ENCODE data around the gene GRIN2C. TPM values are rescaled to one million over a fixed set of nuclear protein-coding genes. Genes with fewer than 3 reads are reported as not detected.

Gene GRIN2C
- total and polyA plus RNA-seq, 2 of the 4 experiments (the other 2 are of a cell fraction): 0.22 TPM; not detected in 1

DNA sequence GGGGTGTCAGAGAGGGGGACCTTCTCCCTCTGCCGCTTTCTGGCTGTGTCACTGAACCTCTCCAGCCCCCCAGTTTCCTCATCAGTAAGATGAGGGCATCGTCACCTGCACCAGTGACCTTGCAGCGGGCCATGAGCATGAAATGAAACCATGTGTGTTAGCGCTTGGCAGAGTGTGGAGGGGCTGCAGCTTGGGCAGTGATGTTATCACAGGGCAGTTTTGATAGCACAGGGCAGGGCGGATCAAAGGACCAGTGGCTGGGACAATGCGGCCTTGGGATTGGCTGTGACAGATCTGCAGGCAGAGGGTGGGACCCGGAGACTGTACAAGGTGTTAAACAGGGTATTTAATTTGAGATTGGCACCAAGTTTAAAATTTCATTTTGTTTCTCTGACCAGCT is 44.6 kb downstream of the GRIN2C start:
- Histone ChIP-seq H3K4me2 (ENCODE audit: low read depth, low read length) (no peak overlapping the region), H4K91ac (ENCODE audit: insufficient read depth, low read depth, low read length) (no peak overlapping the region), H3K36me3 (ENCODE audit: control insufficient read depth, insufficient read depth, low read length) (peaks cover 8% of the 10 kb centered on the region), H3K18ac (ENCODE audit: low read depth, low read length) (no peak overlapping the region), H2AFZ (replicated peaks; ENCODE audit: low read length, poor library complexity) (no peak overlapping the region), H3K23ac (ENCODE audit: low read depth, low read length) (no peak overlapping the region), H2AK9ac (replicated peaks; ENCODE audit: low read depth, low read length, poor library complexity) (no peak overlapping the region), H3K4ac (ENCODE audit: low read depth, low read length) (no peak overlapping the region), H4K5ac (ENCODE audit: low read depth, low read length) (no peak overlapping the region), H4K8ac (ENCODE audit: low read depth in 2 of 2, low read length in 2 of 2) (no peak overlapping the region), H3K14ac (replicated peaks; ENCODE audit: low read depth, low read length) (no peak overlapping the region), H2BK20ac (ENCODE audit: low read depth, low read length) (no peak overlapping the region), H3K4me3 (ENCODE audit: insufficient read depth, low read depth, low read length) (no peak overlapping the region), H3K27ac (ENCODE audit: insufficient read depth, low read length) (no peak overlapping the region), H3K9me1 (ENCODE audit: insufficient read depth, low read length) (0 out of 2 replicates have a peak, but pooled peaks cover 3% of the 10 kb centered on the region), H3K79me1 (ENCODE audit: low read depth in 1 of 2, low read length in 2 of 2) (no peaks in the 10 kb centered on the region), H3K9me3 (ENCODE audit: control insufficient read depth, insufficient read depth, low read length) (no peaks in the 10 kb centered on the region), H2AK5ac (ENCODE audit: low read depth, low read length) (no peak overlapping the region), H2BK120ac (ENCODE audit: low read depth, low read length) (no peak overlapping the region), H3K9ac (ENCODE audit: low read depth, low read length) (no peak overlapping the region), H3K4me1 (ENCODE audit: control insufficient read depth, insufficient read depth, low read length) (no peaks in the 10 kb centered on the region), H4K20me1 (ENCODE audit: insufficient read depth, low read length) (no peaks in the 10 kb centered on the region), H2BK15ac (ENCODE audit: low read depth, low read length) (no peak overlapping the region), H3K27me3 (ENCODE audit: control insufficient read depth, insufficient read depth, low read length) (no peaks in the 10 kb centered on the region), H2BK5ac (ENCODE audit: low read depth, low read length, poor library complexity, severe bottlenecking) (no peak overlapping the region), H3K56ac (ENCODE audit: extremely low read depth, insufficient read depth, low read length) (no peak overlapping the region)
- intact Hi-C loops (cut with micrococcal nuclease) (no loop called here), dilution Hi-C loops (cut with HindIII; ENCODE audit: low sequenced_read_pairs, unreplicated experiment) (no loop called here), in situ Hi-C loops (cut with MboI; ENCODE audit: low sequenced_read_pairs) (no loop called here)
- BruUV-seq (replicated peaks): no TSS peak
- no peak for ATAC-seq (ENCODE audit: low read depth)
- 92% methylated on average over 4 of the region's 7 CpGs; no CpG with 5 or more reads in 1 of the 2 experiments for WGBS, 2 experiments (ENCODE audit: extremely low coverage in 2 of 2, insufficient read length in 1 of 2)
- TF ChIP-seq RCOR1 (IDR thresholded peaks at IDR 0.05; ENCODE audit: insufficient replicate concordance, low read length): no peak
- TF ChIP-seq BHLHE40 (IDR thresholded peaks at IDR 0.05; ENCODE audit: low read depth, low read length): no peak
- no peak for TF ChIP-seq CEBPB (IDR thresholded peaks at IDR 0.05; ENCODE audit: low read depth, low read length)
- TF ChIP-seq SMC3 (IDR thresholded peaks at IDR 0.05; ENCODE audit: low read depth, low read length): no peak
- TF ChIP-seq MXI1 (IDR thresholded peaks at IDR 0.05; ENCODE audit: borderline replicate concordance, low read depth, low read length): no peak
- TF ChIP-seq, protein P1, sequence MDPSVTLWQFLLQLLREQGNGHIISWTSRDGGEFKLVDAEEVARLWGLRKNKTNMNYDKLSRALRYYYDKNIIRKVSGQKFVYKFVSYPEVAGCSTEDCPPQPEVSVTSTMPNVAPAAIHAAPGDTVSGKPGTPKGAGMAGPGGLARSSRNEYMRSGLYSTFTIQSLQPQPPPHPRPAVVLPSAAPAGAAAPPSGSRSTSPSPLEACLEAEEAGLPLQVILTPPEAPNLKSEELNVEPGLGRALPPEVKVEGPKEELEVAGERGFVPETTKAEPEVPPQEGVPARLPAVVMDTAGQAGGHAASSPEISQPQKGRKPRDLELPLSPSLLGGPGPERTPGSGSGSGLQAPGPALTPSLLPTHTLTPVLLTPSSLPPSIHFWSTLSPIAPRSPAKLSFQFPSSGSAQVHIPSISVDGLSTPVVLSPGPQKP (IDR thresholded peaks at IDR 0.05; ENCODE audit: borderline replicate concordance, low read depth, low read length): no peak
- no peak for TF ChIP-seq RFX5 (IDR thresholded peaks at IDR 0.05; ENCODE audit: low read depth, low read length)
- no peak for TF ChIP-seq MAFK (IDR thresholded peaks at IDR 0.05; ENCODE audit: low read depth, low read length)
- TF ChIP-seq FOS (IDR thresholded peaks at IDR 0.05; ENCODE audit: low read depth, low read length): no peak
- TF ChIP-seq MAZ (IDR thresholded peaks at IDR 0.05; ENCODE audit: borderline replicate concordance, low read depth, low read length): no peak
- TF ChIP-seq RAD21 (IDR thresholded peaks at IDR 0.05; ENCODE audit: low read length): no peak
- TF ChIP-seq, protein P2, sequence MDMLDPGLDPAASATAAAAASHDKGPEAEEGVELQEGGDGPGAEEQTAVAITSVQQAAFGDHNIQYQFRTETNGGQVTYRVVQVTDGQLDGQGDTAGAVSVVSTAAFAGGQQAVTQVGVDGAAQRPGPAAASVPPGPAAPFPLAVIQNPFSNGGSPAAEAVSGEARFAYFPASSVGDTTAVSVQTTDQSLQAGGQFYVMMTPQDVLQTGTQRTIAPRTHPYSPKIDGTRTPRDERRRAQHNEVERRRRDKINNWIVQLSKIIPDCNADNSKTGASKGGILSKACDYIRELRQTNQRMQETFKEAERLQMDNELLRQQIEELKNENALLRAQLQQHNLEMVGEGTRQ (IDR thresholded peaks at IDR 0.05; ENCODE audit: low read depth, low read length): no peak
- TF ChIP-seq POLR2A (IDR thresholded peaks at IDR 0.05; ENCODE audit: low read depth, low read length): no peak
- no peak for TF ChIP-seq NFE2L2 (IDR thresholded peaks at IDR 0.05; ENCODE audit: low read depth, low read length)
- TF ChIP-seq, protein P3, sequence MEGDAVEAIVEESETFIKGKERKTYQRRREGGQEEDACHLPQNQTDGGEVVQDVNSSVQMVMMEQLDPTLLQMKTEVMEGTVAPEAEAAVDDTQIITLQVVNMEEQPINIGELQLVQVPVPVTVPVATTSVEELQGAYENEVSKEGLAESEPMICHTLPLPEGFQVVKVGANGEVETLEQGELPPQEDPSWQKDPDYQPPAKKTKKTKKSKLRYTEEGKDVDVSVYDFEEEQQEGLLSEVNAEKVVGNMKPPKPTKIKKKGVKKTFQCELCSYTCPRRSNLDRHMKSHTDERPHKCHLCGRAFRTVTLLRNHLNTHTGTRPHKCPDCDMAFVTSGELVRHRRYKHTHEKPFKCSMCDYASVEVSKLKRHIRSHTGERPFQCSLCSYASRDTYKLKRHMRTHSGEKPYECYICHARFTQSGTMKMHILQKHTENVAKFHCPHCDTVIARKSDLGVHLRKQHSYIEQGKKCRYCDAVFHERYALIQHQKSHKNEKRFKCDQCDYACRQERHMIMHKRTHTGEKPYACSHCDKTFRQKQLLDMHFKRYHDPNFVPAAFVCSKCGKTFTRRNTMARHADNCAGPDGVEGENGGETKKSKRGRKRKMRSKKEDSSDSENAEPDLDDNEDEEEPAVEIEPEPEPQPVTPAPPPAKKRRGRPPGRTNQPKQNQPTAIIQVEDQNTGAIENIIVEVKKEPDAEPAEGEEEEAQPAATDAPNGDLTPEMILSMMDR (conservative IDR thresholded peaks at IDR 0.05; ENCODE audit: low read depth, low read length): no peak
- no peak for TF ChIP-seq CHD1 (IDR thresholded peaks at IDR 0.05; ENCODE audit: low read depth, low read length)
- ChIA-PET CTCF (no interaction called here), POLR2A (ENCODE audit: unreplicated experiment) (no interaction called here)
- DNase-seq: no peak

All from IMR-90 (cell line).